Measurements from ENCODE around the gene COL26A1.
"Not testable (repeated sequence)": the region's sequence is repeated elsewhere in the genome, so short reads cannot be mapped to it uniquely, and the experiment has no call there.

COL26A1 gene

DNA sequence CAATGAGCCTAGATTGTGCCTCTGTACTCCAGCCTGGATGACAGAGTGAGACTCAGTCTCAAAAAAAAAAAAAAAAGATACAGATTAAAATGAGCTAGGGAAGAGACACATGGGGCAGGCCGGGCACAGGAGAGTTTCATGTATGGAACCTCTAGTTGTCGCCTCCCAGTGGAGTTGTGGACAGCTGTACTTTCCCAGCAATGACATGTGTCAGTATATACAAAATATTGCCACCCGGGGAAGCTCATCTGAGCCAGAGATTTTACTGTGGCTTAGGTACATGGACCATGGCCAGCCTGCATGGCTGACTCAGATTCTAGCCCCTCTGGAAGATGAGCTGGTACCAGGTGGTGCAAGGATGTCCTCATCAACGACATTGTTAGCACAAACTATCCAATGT lies 87.4 kb downstream of the COL26A1 start:
- no peak for TF ChIP-seq JUND (IDR thresholded peaks at IDR 0.05; ENCODE audit: low read depth)
- in situ Hi-C loops (cut with HindIII; ENCODE audit: low pct_unique_long_range_greater_than_20kb, low sequenced_read_pairs) = no loop called here
- DNase-seq (ENCODE audit: low read depth in 1 of 2, low spot score in 1 of 2) = no peak

DNA sequence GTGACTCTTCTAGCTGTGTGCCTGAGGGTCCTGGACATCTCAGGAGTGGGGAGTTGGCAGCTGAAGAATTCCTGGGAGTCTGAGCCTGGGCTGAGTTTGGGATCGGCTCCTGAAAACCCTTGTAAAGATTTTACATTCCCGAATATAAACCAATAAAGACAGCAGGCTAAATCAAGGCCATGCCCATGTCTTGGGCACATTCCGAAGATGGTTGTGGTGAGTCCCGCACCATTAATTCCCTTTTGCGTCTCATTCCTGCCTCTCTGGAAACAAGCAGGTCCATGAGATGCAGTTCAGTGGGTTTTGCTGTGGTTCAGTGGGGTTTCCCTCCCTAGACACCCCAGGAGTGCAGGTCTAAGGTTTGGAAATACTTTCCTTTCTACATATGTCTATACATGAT lies 90.9 kb downstream of the COL26A1 start:
- in situ Hi-C loops (cut with HindIII; ENCODE audit: low pct_unique_long_range_greater_than_20kb, low sequenced_read_pairs) = no loop called here
- no peak for TF ChIP-seq JUND (IDR thresholded peaks at IDR 0.05; ENCODE audit: low read depth)
- peak in 1 of 2 experiments; percentile 22 for DNase-seq (ENCODE audit: low read depth in 1 of 2, low spot score in 1 of 2)

DNA sequence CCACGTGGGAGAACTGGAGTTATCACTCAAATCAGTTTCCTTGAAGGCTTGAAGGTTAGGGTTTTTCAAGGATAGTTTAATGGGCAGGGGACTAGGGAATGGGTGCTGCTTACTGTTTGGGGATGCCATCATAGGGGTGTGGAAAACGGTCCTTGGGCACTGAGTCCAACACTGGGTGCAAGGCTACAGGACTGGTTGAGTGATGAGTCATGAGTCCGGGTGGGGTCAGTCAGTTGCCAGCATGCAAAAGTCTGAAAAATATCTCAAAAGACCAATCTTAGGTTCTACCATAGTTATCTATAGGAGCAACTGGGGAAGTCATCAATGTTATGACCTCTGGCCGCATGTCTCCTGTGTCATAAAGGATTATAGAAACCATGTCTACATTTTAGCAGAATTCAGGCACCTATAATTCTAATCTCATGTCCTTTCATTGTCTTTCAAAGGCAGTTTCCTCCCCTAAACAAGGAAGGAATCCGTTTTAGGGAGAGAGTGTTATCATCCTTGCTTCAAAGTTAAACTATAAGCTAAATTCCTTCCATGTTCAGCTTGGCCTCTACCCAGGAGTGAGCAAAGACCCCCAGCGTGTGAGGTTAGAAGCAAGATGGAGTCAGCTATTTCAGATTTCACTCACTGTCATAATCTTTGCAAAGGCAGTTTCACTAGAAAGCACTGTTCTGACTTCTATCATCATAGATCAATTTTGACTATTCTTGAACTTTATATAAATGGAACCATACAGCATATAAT lies 94.5 kb downstream of the COL26A1 start:
- no peak for DNase-seq (ENCODE audit: low read depth in 1 of 2, low spot score in 1 of 2)
- in situ Hi-C loops (cut with HindIII; ENCODE audit: low pct_unique_long_range_greater_than_20kb, low sequenced_read_pairs) = no loop called here
- TF ChIP-seq JUND (IDR thresholded peaks at IDR 0.05; ENCODE audit: low read depth) = no peak

DNA sequence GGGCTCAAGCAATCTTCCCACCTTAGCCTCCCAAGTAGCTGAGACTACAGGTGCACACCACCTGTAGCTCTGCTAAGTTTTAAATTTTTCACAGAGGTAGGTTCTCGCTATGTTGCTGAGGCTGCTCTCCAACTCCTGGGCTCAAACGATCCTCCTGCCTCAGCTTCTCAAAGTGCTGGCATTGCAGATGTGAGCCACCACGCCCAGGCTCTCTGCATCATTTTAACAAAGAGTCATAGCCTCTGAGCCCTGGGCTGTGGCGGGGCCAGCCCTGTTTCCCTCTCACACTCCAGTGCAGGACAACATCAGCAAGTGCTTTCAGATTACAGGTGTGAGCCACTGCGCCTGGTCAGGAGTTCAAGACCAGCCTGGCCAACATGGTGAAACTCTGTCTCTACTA lies 102.5 kb downstream of the COL26A1 start:
- no peak for DNase-seq (ENCODE audit: low read depth in 1 of 2, low spot score in 1 of 2)
- no peak for TF ChIP-seq JUND (IDR thresholded peaks at IDR 0.05; ENCODE audit: low read depth)
- in situ Hi-C loops (cut with HindIII; ENCODE audit: low pct_unique_long_range_greater_than_20kb, low sequenced_read_pairs) = no loop called here

DNA sequence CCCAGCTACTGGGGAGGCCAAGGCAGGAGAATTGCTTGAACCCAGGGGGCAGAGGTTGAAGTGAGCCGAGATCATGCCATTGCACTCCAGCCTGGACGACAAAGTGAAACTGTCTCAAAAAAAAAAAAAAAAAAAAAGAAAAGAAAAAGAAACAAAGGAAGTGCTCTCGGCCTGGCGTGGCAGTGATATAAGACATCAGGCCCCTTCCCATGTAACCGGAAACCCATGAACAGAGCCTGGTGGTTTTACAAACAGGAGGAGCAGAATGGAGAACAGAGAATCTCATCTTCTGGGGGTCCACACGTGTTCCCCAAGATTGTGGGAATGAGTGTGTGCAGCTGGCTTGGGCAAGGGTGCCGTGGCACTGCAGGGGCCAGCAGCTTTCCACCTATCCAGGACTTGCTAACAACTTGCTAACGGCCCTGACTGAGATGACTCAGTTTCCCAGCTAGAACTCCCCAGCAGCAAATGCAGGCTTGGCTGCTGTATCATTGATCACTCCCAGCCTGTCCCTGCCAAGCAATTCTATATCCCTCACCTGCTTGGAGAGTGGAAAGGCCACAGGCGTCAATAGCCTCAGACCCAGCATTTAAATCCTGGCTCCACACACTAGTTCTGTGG lies 103.0 kb downstream of the COL26A1 start:
- no peak for DNase-seq (ENCODE audit: low read depth in 1 of 2, low spot score in 1 of 2)
- in situ Hi-C loops (cut with HindIII; ENCODE audit: low pct_unique_long_range_greater_than_20kb, low sequenced_read_pairs) = no loop called here
- TF ChIP-seq JUND (IDR thresholded peaks at IDR 0.05; ENCODE audit: low read depth) = no peak

DNA sequence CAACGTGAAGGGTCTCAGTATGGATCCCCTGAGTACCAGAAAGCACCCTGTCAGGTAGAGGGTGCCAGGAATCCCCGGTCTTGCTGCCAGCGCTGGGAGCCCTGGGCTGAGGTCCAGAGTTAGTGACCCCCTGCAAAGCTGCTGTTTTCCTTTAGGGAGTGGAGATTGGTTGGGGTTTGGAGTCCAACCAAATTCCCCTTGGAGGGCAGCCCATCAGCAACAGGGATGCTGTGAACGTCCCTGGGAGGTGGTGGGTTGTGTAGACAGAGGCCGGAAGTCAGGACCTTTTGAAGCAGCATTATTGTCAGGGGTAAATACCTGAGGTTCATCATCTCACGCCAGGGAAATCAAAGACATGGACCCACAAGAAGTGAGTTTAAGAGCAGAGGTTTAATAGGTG lies 104.2 kb downstream of the COL26A1 start:
- in situ Hi-C loops (cut with HindIII; ENCODE audit: low pct_unique_long_range_greater_than_20kb, low sequenced_read_pairs) = no loop called here
- TF ChIP-seq JUND (IDR thresholded peaks at IDR 0.05; ENCODE audit: low read depth) = no peak

DNA sequence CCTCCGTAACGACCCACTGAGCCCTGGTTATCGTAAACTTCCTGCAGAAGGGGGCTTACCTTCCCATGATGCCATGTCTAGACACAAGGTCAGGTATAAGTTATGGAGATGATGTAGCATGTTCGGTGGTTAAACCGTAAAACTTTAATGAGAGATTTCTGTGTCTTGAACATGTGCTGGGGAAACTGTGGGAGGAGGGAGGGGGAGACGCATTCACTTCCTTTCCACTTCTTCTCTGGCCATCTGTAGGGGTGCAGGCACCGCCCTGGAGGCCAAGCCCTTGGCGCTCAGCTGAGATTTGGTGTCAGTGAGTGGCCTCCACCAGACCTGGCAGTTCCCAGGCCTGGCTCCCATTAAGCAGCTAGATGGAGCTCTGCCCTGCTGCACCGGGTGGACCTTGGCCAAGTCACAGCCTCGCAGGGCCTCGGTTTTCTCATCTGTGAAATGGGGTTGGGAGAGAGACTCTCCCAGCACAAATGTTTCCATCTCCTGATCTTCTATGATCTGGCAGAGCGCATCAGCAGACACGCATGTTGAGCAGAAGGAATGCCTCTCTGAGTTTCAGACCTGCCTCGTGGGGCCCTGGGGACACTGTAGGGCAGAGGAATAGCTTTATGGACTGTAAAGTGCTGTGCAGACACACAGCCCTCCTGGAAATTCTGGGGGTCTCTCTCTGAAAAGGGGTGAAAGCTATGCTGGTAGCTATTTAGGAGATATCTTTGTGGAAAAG lies 106.0 kb downstream of the COL26A1 start:
- no peak for DNase-seq (ENCODE audit: low read depth in 1 of 2, low spot score in 1 of 2)
- no peak for TF ChIP-seq JUND (IDR thresholded peaks at IDR 0.05; ENCODE audit: low read depth)
- in situ Hi-C loops (cut with HindIII; ENCODE audit: low pct_unique_long_range_greater_than_20kb, low sequenced_read_pairs) = no loop called here

More for the DNA sequence above, 104.2 kb downstream of the COL26A1 start:
- DNase-seq (ENCODE audit: low read depth in 1 of 2, low spot score in 1 of 2) = no peak

DNA sequence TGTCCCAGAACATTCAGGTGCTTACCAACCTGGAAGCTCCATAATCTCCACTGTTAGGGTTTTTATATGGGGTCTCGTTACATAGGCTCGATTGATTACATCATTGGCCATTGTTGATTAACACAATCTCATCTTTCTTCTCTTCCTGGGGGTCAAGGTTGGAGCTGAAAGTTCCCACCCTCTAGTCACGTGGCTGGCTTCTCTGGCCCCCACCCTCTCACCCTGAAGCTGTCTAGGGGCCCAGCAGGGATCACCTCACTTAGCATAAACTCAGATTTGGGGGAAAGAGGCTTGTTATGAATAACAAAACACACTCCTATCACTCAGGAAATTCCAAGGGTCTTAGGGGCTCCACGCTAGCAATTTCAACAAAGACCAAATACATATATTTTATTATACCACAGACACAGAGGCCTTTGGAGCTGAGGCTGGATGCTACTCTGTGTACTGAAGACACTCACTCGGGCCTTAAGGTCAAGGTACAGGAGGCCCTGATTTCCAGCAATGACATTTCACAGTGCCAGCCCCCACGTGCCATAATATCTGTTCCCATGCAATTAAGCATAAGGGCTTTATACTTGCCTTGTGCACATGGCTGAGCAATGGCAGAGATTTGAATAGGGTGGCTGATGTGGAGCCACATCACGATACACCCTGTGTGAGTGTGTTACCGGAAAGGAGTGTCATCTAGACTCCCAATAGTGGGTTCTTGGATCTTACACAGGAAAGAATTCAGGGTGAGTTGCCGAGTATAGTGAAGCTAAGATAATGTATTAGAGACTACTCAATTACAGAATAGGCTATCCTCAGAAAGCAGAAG lies 108.2 kb downstream of the COL26A1 start:
- no peak for TF ChIP-seq JUND (IDR thresholded peaks at IDR 0.05; ENCODE audit: low read depth)
- in situ Hi-C loops (cut with HindIII; ENCODE audit: low pct_unique_long_range_greater_than_20kb, low sequenced_read_pairs) = no loop called here
- DNase-seq (ENCODE audit: low read depth in 1 of 2, low spot score in 1 of 2) = no peak

DNA sequence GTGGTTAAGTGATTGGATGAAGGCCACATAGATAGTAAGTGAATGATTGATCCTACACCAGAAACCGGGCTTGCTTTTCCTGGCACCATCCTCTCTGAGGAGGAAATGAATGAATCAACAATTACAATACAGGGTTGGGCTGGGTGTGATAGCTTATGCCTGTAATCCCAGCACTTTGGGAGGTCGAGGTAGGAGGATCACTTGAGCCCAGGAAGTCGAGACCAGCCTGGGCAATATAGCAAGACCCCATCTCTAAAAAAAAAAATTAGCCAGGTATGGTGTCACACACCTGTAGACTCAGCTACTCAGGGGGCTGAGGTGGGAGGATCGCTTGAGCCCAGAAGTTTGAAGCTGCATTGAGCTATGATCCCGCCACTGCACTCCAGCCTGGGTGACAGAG lies 111.5 kb downstream of the COL26A1 start:
- in situ Hi-C loops (cut with HindIII; ENCODE audit: low pct_unique_long_range_greater_than_20kb, low sequenced_read_pairs) = no loop called here
- no peak for TF ChIP-seq JUND (IDR thresholded peaks at IDR 0.05; ENCODE audit: low read depth)
- no peak for DNase-seq (ENCODE audit: low read depth in 1 of 2, low spot score in 1 of 2)

DNA sequence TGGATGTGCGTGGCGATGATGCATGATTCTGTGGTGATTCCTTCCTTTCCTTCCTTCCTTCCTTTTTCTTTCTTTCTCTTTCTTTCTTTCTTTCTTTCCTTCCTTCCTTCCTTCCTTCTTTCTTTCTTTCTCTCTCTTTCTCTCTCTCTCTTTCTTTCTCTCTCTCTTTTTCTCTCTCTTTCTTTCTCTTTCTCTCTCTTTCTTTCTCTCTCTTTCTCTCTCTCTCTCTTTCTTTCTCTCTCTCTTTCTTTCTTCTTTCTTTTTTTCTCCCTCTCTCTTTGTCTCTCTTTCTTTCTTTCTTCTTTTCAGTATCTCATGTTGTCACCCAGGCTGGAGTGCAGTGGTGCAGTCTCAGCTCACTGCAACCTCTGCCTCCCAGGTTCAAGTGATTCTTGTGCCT lies 113.0 kb downstream of the COL26A1 start:
- in situ Hi-C loops (cut with HindIII; ENCODE audit: low pct_unique_long_range_greater_than_20kb, low sequenced_read_pairs); DNase-seq (ENCODE audit: low read depth in 1 of 2, low spot score in 1 of 2): not testable (repeated sequence)

DNA sequence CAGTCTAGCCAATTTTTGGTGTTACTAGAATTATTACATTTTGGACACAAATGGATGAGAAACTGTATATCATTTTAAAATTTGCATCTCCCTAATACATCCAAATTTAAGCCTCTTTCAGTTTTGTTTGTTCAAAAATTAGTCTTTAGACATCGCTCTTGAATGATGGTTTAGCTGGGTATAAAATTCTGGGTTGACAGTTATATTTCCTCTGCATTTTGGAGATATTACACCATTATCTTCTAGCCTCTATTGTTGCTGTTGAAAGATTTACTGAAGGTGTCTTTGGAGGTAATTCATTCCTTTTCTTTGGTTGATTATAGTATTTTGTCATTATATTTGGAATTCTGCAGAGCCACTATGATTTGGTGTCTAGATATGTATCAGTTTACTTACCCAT lies 116.5 kb downstream of the COL26A1 start:
- in situ Hi-C loops (cut with HindIII; ENCODE audit: low pct_unique_long_range_greater_than_20kb, low sequenced_read_pairs) = no loop called here
- no peak for TF ChIP-seq JUND (IDR thresholded peaks at IDR 0.05; ENCODE audit: low read depth)
- DNase-seq (ENCODE audit: low read depth in 1 of 2, low spot score in 1 of 2) = no peak

DNA sequence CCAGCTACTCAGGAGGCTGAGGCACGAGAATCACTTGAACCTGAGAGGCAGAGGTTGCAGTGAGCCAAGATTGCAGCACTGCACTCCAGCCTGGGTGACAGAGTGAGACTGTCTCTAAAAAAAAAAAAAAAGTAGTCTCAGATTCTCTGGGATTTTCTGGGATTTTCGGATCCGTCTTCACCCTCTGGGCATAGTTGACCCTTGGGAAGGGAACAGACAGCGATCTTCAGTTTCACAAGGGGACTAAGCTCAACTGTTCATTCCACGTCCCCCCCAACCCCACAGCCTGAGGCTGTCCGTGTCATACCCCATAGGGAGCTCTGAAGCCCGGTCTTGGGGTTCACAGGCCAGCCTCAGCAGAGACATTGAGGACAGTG lies 123.4 kb downstream of the COL26A1 start:
- in situ Hi-C loops (cut with HindIII; ENCODE audit: low pct_unique_long_range_greater_than_20kb, low sequenced_read_pairs); DNase-seq (ENCODE audit: low read depth in 1 of 2, low spot score in 1 of 2): not testable (repeated sequence)

Data from T47D (cell line).